Fibroblast of the aortic adventitia (primary cell): ENCODE measurements around the gene AKT1. TPM values are rescaled to one million over a fixed set of nuclear protein-coding genes. Genes with fewer than 3 reads are reported as not detected.
A peak's percentile ranks its signal among the peaks of the same experiment; 100 is the strongest.

Experiments
- DNase-seq: peaks from one replicate; pipeline ENCODE4 v3.0.0-alpha.2; 2010; ENCODE audit warnings: low read depth
- H3K4me3 ChIP-seq: 2 replicates; pipeline ENCODE4 v1.5.1; 2011; ENCODE audit warnings: low read depth, mild to moderate bottlenecking, control low read depth, low read length, moderate library complexity
- CTCF ChIP-seq: IDR thresholded peaks from 2 replicates; pipeline ENCODE4 v1.5.1; 2011; ENCODE audit warnings: mild to moderate bottlenecking, low read length, control low read depth, inconsistent platforms; ENCODE audit not compliant: insufficient read depth
- total RNA-seq: library from RNA; depleted of rRNA; stranded (reverse); fragments of >200 nt; gene quantifications from 2 replicates; pipeline ENCODE4 v1.2.3, GENCODE V29; 2012; ENCODE audit warnings: low replicate concordance

AKT1 gene
- total RNA-seq, 1 donor: 127 TPM

- no peak for TF ChIP-seq CTCF
- DNase-seq: no peak
These were observed 11.3 kb upstream of the AKT1 start for GRCh38 chr14:104806625-104807465.

GRCh38 chr14:104805941-104806624 is 10.5 kb upstream of the AKT1 start:
- H3K4me3 ChIP-seq: no peak overlapping the region
- no peak for TF ChIP-seq CTCF
- DNase-seq: no peak

More at GRCh38 chr14:104806625-104807465, 11.3 kb upstream of the AKT1 start:
- no peak overlapping the region for H3K4me3 ChIP-seq

GRCh38 chr14:104805326-104805678 is 9.8 kb upstream of the AKT1 start:
- DNase-seq: peak; percentile 72
- TF ChIP-seq CTCF: no peak
- no peak overlapping the region for H3K4me3 ChIP-seq

GRCh38 chr14:104804481-104805325 is 9.2 kb upstream of the AKT1 start:
- DNase-seq: no peak
- no peak for TF ChIP-seq CTCF
- H3K4me3 ChIP-seq: no peak overlapping the region

- DNase-seq: no peak
- H3K4me3 ChIP-seq: no peak overlapping the region
- no peak for TF ChIP-seq CTCF
These were observed 8.4 kb upstream of the AKT1 start for GRCh38 chr14:104803912-104804410.

- TF ChIP-seq CTCF: no peak
- no peak overlapping the region for H3K4me3 ChIP-seq
- DNase-seq: no peak
These were observed 7.8 kb upstream of the AKT1 start for GRCh38 chr14:104803280-104803911.
